Measurements from ENCODE around the gene ESYT2. TPM values are rescaled to one million over a fixed set of nuclear protein-coding genes. Genes with fewer than 3 reads are reported as not detected.

ESYT2 gene
- total and polyA plus RNA-seq, 9 of the 15 experiments (the other 6 are each of a cell fraction or from before 2014, with no cell fraction given) = 5.8 to 86.9 (median 64.7) TPM

- peak in 1 of 3 experiments; percentile 52 for TF ChIP-seq YY1 (IDR thresholded peaks at IDR 0.05; ENCODE audit: borderline replicate concordance in 1 of 3, control insufficient read depth in 1 of 3, extremely low read depth in 1 of 3, insufficient read depth in 3 of 3, insufficient read length in 1 of 3, insufficient replicate concordance in 2 of 3, low read depth in 1 of 3, low read length in 2 of 3)
- TF ChIP-seq ZKSCAN8 (CRISPR knock-in tag; IDR thresholded peaks at IDR 0.05) = no peak
- no peak for TF ChIP-seq TSC22D4 (tag; IDR thresholded peaks at IDR 0.05)
- no peak for TF ChIP-seq ZNF121 (CRISPR knock-in tag; conservative IDR thresholded peaks at IDR 0.05)
- no peak for TF ChIP-seq ZNF644 (tag; IDR thresholded peaks at IDR 0.05; ENCODE audit: low read depth)
- TF ChIP-seq SAFB2 (IDR thresholded peaks at IDR 0.05; ENCODE audit: borderline replicate concordance, low read depth, low read length, severe bottlenecking) = no peak
- no peak for TF ChIP-seq CEBPZ (IDR thresholded peaks at IDR 0.05; ENCODE audit: borderline replicate concordance, low read depth, low read length)
- no peak for TF ChIP-seq DIDO1 (tag; IDR thresholded peaks at IDR 0.05; ENCODE audit: low read depth)
- TF ChIP-seq RFX5 (IDR thresholded peaks at IDR 0.05; ENCODE audit: low read depth, low read length) = no peak
- no peak for TF ChIP-seq SRF (CRISPR knock-in tag; IDR thresholded peaks at IDR 0.05)
- no peak for TF ChIP-seq GTF2A2 (tag; IDR thresholded peaks at IDR 0.05)
- TF ChIP-seq TAF15 (IDR thresholded peaks at IDR 0.05; ENCODE audit: low read depth, low read length) = no peak
- peak; percentile 18 for TF ChIP-seq MEIS2 (IDR thresholded peaks at IDR 0.05; ENCODE audit: partially characterized antibody)
- TF ChIP-seq NR1H2 (CRISPR knock-in tag; IDR thresholded peaks at IDR 0.05) = no peak
- TF ChIP-seq ZNF274 (IDR thresholded peaks at IDR 0.05; ENCODE audit: borderline replicate concordance, low read depth, low read length) = no peak
- TF ChIP-seq BACH1 (tag; IDR thresholded peaks at IDR 0.05) = peak; percentile 28; the same call in 1 of the 2 replicates
- no peak for TF ChIP-seq ZNF277 (CRISPR knock-in tag; IDR thresholded peaks at IDR 0.05; ENCODE audit: borderline replicate concordance)
- peak; percentile 96 for TF ChIP-seq MEF2D (tag; conservative IDR thresholded peaks at IDR 0.05; ENCODE audit: low read depth)
- no peak for TF ChIP-seq ZNF740 (CRISPR knock-in tag; IDR thresholded peaks at IDR 0.05)
- TF ChIP-seq ZNF740 (tag; IDR thresholded peaks at IDR 0.05) = no peak
Measured at GRCh38 chr7:158710651-158711102, 118.6 kb downstream of the ESYT2 start (continued).

Measured in K562 (cell line).